Fibroblast of peridontal ligament (primary cell): Measurements from ENCODE around the gene BORCS8.
"Not testable (repeated sequence)": the region's sequence is repeated elsewhere in the genome, so short reads cannot be mapped to it uniquely, and the experiment has no call there.

Experiments
- DNase-seq: peaks from one replicate; pipeline ENCODE4 v3.0.0-alpha.2; 2010; ENCODE audit errors: extremely low read depth

BORCS8 gene

GRCh38 chr19:19148504-19148903 is 43.4 kb downstream of the BORCS8 start:
- DNase-seq, result not testable (repeated sequence)

GRCh38 chr19:19147344-19147743 is 44.6 kb downstream of the BORCS8 start:
- DNase-seq, result no peak

GRCh38 chr19:19146865-19147264 is 45.1 kb downstream of the BORCS8 start:
- DNase-seq, result no peak

- DNase-seq, result peak; percentile 56
These were observed 46.0 kb downstream of the BORCS8 start for GRCh38 chr19:19145684-19146608.

GRCh38 chr19:19145281-19145680 is 46.7 kb downstream of the BORCS8 start:
- DNase-seq, result no peak

- DNase-seq, result no peak
These were observed 49.6 kb downstream of the BORCS8 start for GRCh38 chr19:19142347-19142746.

GRCh38 chr19:19140476-19140875 is 51.5 kb downstream of the BORCS8 start:
- no peak for DNase-seq

GRCh38 chr19:19139876-19140229 is 52.1 kb downstream of the BORCS8 start:
- DNase-seq, result no peak

- peak; percentile 99 for DNase-seq
These were observed 53.6 kb downstream of the BORCS8 start, which contains the start of gene TMEM161A for GRCh38 chr19:19138109-19138981. Gene TMEM161A, minus strand, starts transcription at chr19:19138478. Its CDS starts 50 bp downstream, at chr19:19138428.

GRCh38 chr19:19137556-19138108 is 54.3 kb downstream of the BORCS8 start:
- peak; percentile 7 for DNase-seq

- DNase-seq, result not testable (repeated sequence)
These were observed 56.2 kb downstream of the BORCS8 start for GRCh38 chr19:19135713-19136112.

- no peak for DNase-seq
These were observed 57.2 kb downstream of the BORCS8 start for GRCh38 chr19:19134687-19135158.

GRCh38 chr19:19133985-19134384 is 58.0 kb downstream of the BORCS8 start:
- DNase-seq, result no peak

GRCh38 chr19:19132912-19133311 is 59.0 kb downstream of the BORCS8 start:
- DNase-seq, result no peak

GRCh38 chr19:19131989-19132388 is 60.0 kb downstream of the BORCS8 start:
- DNase-seq, result no peak
